ENCODE data around the gene NEK11.

The NEK11 gene

DNA sequence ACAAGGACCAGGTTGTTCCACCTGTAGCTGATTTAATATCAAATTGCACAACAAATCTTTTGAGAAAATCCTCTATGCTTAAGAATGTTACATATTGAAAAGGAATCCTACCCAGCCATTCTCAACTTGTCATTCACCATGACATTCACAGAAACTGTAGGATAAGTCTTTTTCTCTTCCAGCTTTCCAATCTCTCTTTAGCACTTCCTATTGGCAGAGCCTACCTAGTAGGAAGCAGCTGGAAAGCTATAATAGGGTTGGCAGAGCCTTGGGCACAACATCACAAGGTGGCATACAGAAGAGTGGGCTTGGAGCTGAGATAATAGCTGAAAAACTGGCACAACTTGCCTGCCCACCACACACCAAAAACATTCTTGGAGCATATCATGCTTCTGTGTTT, 287.6 kb downstream of the NEK11 start:
- H3K4me2 ChIP-seq (ENCODE audit: insufficient read depth, low read length): no peak overlapping the region
- no peaks in the 10 kb centered on the region for H3K27me3 ChIP-seq (ENCODE audit: insufficient read depth, low read length, poor library complexity)
- H3K79me2 ChIP-seq (ENCODE audit: insufficient read depth, low read length): no peaks in the 10 kb centered on the region
- ATAC-seq (ENCODE audit: insufficient read depth, low read depth) (no peak), DNase-seq (no peak)
- no peaks in the 10 kb centered on the region for H3K4me1 ChIP-seq (ENCODE audit: insufficient read depth, low read length)
- H3K9ac ChIP-seq (ENCODE audit: low read depth, low read length): no peak overlapping the region
- TF ChIP-seq, protein P1, sequence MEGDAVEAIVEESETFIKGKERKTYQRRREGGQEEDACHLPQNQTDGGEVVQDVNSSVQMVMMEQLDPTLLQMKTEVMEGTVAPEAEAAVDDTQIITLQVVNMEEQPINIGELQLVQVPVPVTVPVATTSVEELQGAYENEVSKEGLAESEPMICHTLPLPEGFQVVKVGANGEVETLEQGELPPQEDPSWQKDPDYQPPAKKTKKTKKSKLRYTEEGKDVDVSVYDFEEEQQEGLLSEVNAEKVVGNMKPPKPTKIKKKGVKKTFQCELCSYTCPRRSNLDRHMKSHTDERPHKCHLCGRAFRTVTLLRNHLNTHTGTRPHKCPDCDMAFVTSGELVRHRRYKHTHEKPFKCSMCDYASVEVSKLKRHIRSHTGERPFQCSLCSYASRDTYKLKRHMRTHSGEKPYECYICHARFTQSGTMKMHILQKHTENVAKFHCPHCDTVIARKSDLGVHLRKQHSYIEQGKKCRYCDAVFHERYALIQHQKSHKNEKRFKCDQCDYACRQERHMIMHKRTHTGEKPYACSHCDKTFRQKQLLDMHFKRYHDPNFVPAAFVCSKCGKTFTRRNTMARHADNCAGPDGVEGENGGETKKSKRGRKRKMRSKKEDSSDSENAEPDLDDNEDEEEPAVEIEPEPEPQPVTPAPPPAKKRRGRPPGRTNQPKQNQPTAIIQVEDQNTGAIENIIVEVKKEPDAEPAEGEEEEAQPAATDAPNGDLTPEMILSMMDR (IDR thresholded peaks at IDR 0.05; ENCODE audit: borderline replicate concordance, extremely low read depth, low read length, poor library complexity, severe bottlenecking): no peak
- TF ChIP-seq EZH2 (IDR thresholded peaks at IDR 0.05; ENCODE audit: borderline replicate concordance, low read depth, low read length, severe bottlenecking): no peak
- H4K20me1 ChIP-seq (ENCODE audit: insufficient read depth, low read length): no peaks in the 10 kb centered on the region
- H3K36me3 ChIP-seq (ENCODE audit: insufficient read depth, low read length): no peaks in the 10 kb centered on the region
- H3K27ac ChIP-seq (ENCODE audit: low read length): no peak overlapping the region
- H2AFZ ChIP-seq (ENCODE audit: low read depth, low read length): no peak overlapping the region
- H3K4me3 ChIP-seq (ENCODE audit: low read depth in 1 of 2, low read length in 2 of 2): no peak overlapping the region
- H3K9me3 ChIP-seq (ENCODE audit: insufficient read depth, low read length, severe bottlenecking): no peaks in the 10 kb centered on the region

DNA sequence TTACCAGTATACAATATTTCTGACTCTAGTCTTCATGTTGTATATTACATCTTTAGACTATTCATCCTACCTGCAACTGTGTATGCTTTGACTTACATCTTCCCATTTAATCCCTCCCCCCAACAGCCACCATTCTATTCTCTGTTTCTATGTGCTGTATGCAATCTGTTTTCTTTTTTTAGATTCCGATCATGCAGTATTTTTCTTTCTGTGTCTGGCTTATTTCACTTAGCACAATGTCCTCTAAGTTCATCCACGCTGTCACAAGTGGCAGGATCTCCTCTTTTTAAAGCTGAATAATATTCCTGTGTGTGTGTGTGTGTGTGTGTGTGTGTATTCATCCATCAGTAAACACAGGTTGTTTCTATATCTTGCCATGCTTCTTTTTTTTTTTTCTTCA, 288.5 kb downstream of the NEK11 start:
- ATAC-seq (ENCODE audit: insufficient read depth, low read depth) (no peak), DNase-seq (no peak)
- TF ChIP-seq EZH2 (IDR thresholded peaks at IDR 0.05; ENCODE audit: borderline replicate concordance, low read depth, low read length, severe bottlenecking): no peak
- TF ChIP-seq, protein P1 (IDR thresholded peaks at IDR 0.05; ENCODE audit: borderline replicate concordance, extremely low read depth, low read length, poor library complexity, severe bottlenecking): no peak
- H3K27ac ChIP-seq (ENCODE audit: low read length): no peak overlapping the region
- no peaks in the 10 kb centered on the region for H3K36me3 ChIP-seq (ENCODE audit: insufficient read depth, low read length)
- H3K27me3 ChIP-seq (ENCODE audit: insufficient read depth, low read length, poor library complexity): no peaks in the 10 kb centered on the region
- no peaks in the 10 kb centered on the region for H3K79me2 ChIP-seq (ENCODE audit: insufficient read depth, low read length)
- no peaks in the 10 kb centered on the region for H3K4me1 ChIP-seq (ENCODE audit: insufficient read depth, low read length)
- H3K9ac ChIP-seq (ENCODE audit: low read depth, low read length): no peak overlapping the region
- H3K4me3 ChIP-seq (ENCODE audit: low read depth in 1 of 2, low read length in 2 of 2): no peak overlapping the region
- no peaks in the 10 kb centered on the region for H3K9me3 ChIP-seq (ENCODE audit: insufficient read depth, low read length, severe bottlenecking)
- H2AFZ ChIP-seq (ENCODE audit: low read depth, low read length): no peak overlapping the region
- no peak overlapping the region for H3K4me2 ChIP-seq (ENCODE audit: insufficient read depth, low read length)
- H4K20me1 ChIP-seq (ENCODE audit: insufficient read depth, low read length): no peaks in the 10 kb centered on the region

DNA sequence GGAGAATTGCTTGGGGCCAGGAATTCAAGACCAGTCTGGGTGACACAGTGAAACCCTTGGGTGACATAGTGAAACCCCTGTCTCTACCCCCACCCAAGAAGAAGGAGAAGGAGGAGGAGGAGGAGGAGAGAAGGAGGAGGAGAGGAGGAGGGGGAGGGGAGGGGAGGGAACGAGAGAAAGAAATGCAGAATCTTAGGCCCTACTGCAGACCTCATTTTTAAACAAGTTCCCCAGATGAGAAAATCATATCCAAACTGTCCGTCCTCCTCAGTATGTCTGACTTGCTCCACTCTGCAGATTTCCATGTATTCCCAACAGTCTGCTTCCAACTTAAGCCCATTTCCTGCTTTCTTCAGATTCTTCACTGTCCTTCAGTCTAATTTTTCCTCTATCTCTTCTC, 291.0 kb downstream of the NEK11 start:
- no peaks in the 10 kb centered on the region for H3K36me3 ChIP-seq (ENCODE audit: insufficient read depth, low read length)
- TF ChIP-seq, protein P1 (IDR thresholded peaks at IDR 0.05; ENCODE audit: borderline replicate concordance, extremely low read depth, low read length, poor library complexity, severe bottlenecking): no peak
- no peak for TF ChIP-seq EZH2 (IDR thresholded peaks at IDR 0.05; ENCODE audit: borderline replicate concordance, low read depth, low read length, severe bottlenecking)

GRCh38 chr3:131323014-131323413, 296.3 kb downstream of the NEK11 start:
- ATAC-seq (ENCODE audit: insufficient read depth, low read depth): no peak
- Histone ChIP-seq H3K79me2 (ENCODE audit: insufficient read depth, low read length) (no peaks in the 10 kb centered on the region), H3K4me1 (ENCODE audit: insufficient read depth, low read length) (no peaks in the 10 kb centered on the region), H3K36me3 (ENCODE audit: insufficient read depth, low read length) (no peaks in the 10 kb centered on the region), H3K27me3 (ENCODE audit: insufficient read depth, low read length, poor library complexity) (peaks cover 2% of the 10 kb centered on the region), H3K4me2 (ENCODE audit: insufficient read depth, low read length) (no peak overlapping the region), H3K9me3 (ENCODE audit: insufficient read depth, low read length, severe bottlenecking) (no peaks in the 10 kb centered on the region), H3K27ac (ENCODE audit: low read length) (no peak overlapping the region), H2AFZ (ENCODE audit: low read depth, low read length) (no peak overlapping the region), H3K9ac (ENCODE audit: low read depth, low read length) (no peak overlapping the region), H3K4me3 (ENCODE audit: low read depth in 1 of 2, low read length in 2 of 2) (no peak overlapping the region), H4K20me1 (ENCODE audit: insufficient read depth, low read length) (no peaks in the 10 kb centered on the region)
- DNase-seq: no peak
- TF ChIP-seq EZH2 (IDR thresholded peaks at IDR 0.05; ENCODE audit: borderline replicate concordance, low read depth, low read length, severe bottlenecking): no peak
- TF ChIP-seq, protein P1 (IDR thresholded peaks at IDR 0.05; ENCODE audit: borderline replicate concordance, extremely low read depth, low read length, poor library complexity, severe bottlenecking): no peak

More for the DNA sequence above, 291.0 kb downstream of the NEK11 start:
- Histone ChIP-seq H2AFZ (ENCODE audit: low read depth, low read length) (no peak overlapping the region), H3K9ac (ENCODE audit: low read depth, low read length) (no peak overlapping the region), H3K4me2 (ENCODE audit: insufficient read depth, low read length) (no peak overlapping the region), H3K27me3 (ENCODE audit: insufficient read depth, low read length, poor library complexity) (no peaks in the 10 kb centered on the region), H3K4me1 (ENCODE audit: insufficient read depth, low read length) (no peaks in the 10 kb centered on the region), H3K9me3 (ENCODE audit: insufficient read depth, low read length, severe bottlenecking) (no peaks in the 10 kb centered on the region), H4K20me1 (ENCODE audit: insufficient read depth, low read length) (no peaks in the 10 kb centered on the region), H3K27ac (ENCODE audit: low read length) (no peak overlapping the region), H3K79me2 (ENCODE audit: insufficient read depth, low read length) (no peaks in the 10 kb centered on the region), H3K4me3 (ENCODE audit: low read depth in 1 of 2, low read length in 2 of 2) (no peak overlapping the region)
- ATAC-seq (ENCODE audit: insufficient read depth, low read depth) (no peak), DNase-seq (no peak)

All from DND-41 (cell line).